IPS DF 6.9 (cell line): ENCODE data around the gene BPIFB2.

Experiments
- DNase-seq: peaks from one replicate; pipeline ENCODE4 v3.0.0-alpha.2; 2013; ENCODE audit warnings: low read depth, low spot score
- H3K27ac ChIP-seq: one replicate; pipeline ENCODE4 v1.5.1; 2013; ENCODE audit warnings: low read length, control low read depth
- H3K27me3 ChIP-seq: 2 replicates; pipeline ENCODE4 v1.6.1; 2013; ENCODE audit warnings: mild to moderate bottlenecking, low read length; ENCODE audit not compliant: control insufficient read depth, insufficient read depth
- H3K36me3 ChIP-seq: 2 replicates; pipeline ENCODE4 v1.6.1; 2013; ENCODE audit warnings: low read length; ENCODE audit not compliant: control insufficient read depth, insufficient read depth
- H3K4me1 ChIP-seq: 2 replicates; pipeline ENCODE4 v1.6.1; 2013; ENCODE audit warnings: low read length; ENCODE audit not compliant: control insufficient read depth, insufficient read depth
- H3K4me3 ChIP-seq: 2 replicates; pipeline ENCODE4 v1.5.1; 2013; ENCODE audit warnings: mild to moderate bottlenecking, low read length
- H3K9me3 ChIP-seq: 2 replicates; pipeline ENCODE4 v1.6.1; 2013; ENCODE audit warnings: low read length, inconsistent platforms; ENCODE audit not compliant: control insufficient read depth, insufficient read depth
- WGBS: extraction: QIAGEN DNeasy Blood & Tissue Kit; methylation state at CpG from one replicate; pipeline ENCODE4 v1.1.7; 2013; ENCODE audit warnings: mixed read lengths, missing lambda C conversion rate; ENCODE audit not compliant: insufficient read length, insufficient coverage; 5-methylcytosine and 5-hydroxymethylcytosine counted together

BPIFB2 gene

GRCh38 chr20:33025318-33025876 is 17.9 kb downstream of the BPIFB2 start:
- Histone ChIP-seq H3K4me1 (no peaks in the 10 kb centered on the region; the same call in 1 of the 2 replicates), H3K27ac (no peak overlapping the region), H3K27me3 (no peaks in the 10 kb centered on the region), H3K9me3 (no peaks in the 10 kb centered on the region), H3K36me3 (no peaks in the 10 kb centered on the region), H3K4me3 (no peak overlapping the region)
- 100% methylated on average over 8 of the region's 9 CpGs for WGBS
- no peak for DNase-seq

- no peak for DNase-seq
- Histone ChIP-seq H3K9me3 (no peaks in the 10 kb centered on the region), H3K4me1 (no peaks in the 10 kb centered on the region; the same call in 1 of the 2 replicates), H3K27ac (no peak overlapping the region), H3K4me3 (no peak overlapping the region), H3K36me3 (no peaks in the 10 kb centered on the region), H3K27me3 (no peaks in the 10 kb centered on the region)
- WGBS: no CpG with 5 or more reads among the region's 5 CpGs
Measured at GRCh38 chr20:33026072-33026778, 18.7 kb downstream of the BPIFB2 start.

DNA sequence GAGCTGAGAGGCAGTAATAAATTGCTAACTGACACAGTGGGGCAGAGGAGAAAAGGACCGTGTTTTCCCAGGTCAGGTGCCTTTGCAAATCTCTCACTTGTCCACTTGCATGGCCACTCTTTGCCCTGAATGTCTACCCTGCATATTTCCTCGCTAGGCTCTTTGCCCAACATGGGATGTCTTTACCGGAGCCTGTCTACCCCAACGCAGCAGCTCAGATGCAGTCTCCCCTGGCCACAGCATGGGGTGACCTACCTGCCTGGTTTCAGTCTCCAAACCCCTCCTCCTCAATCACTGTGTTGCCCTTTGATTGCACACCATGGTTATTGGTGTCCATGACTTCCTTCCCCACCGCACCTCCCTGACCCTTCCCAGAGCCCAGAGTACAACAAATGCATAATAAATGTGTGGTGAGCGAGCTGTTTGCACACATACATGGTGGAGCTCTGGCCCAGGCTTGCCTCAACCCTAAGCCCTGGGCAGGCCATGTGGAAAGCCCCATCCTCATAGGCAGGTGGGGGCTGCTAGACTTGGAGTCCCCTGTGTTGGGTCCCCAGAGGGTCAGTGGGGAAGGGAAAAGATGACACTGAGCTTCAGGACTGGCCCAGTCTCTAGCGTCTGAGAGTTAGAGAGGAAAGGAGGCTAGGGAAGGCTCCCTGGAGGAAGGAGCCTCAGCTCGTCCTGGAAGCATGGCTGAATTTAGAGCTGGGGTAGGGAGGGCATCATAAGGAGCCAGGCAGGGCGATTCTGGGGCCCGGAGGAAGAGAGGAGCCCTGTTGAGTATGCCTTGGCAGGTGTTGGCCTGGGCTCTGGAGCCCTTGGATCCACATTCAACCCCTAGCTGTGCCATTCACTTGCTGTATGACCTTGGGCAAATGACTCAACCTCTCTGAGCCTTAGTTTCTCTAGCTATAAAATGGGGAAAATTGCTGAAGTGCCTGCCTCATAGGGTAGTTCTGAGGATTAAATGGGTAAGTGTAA is 19.6 kb downstream of the BPIFB2 start:
- no peak overlapping the region for H3K4me3 ChIP-seq
- no peaks in the 10 kb centered on the region for H3K36me3 ChIP-seq

DNA sequence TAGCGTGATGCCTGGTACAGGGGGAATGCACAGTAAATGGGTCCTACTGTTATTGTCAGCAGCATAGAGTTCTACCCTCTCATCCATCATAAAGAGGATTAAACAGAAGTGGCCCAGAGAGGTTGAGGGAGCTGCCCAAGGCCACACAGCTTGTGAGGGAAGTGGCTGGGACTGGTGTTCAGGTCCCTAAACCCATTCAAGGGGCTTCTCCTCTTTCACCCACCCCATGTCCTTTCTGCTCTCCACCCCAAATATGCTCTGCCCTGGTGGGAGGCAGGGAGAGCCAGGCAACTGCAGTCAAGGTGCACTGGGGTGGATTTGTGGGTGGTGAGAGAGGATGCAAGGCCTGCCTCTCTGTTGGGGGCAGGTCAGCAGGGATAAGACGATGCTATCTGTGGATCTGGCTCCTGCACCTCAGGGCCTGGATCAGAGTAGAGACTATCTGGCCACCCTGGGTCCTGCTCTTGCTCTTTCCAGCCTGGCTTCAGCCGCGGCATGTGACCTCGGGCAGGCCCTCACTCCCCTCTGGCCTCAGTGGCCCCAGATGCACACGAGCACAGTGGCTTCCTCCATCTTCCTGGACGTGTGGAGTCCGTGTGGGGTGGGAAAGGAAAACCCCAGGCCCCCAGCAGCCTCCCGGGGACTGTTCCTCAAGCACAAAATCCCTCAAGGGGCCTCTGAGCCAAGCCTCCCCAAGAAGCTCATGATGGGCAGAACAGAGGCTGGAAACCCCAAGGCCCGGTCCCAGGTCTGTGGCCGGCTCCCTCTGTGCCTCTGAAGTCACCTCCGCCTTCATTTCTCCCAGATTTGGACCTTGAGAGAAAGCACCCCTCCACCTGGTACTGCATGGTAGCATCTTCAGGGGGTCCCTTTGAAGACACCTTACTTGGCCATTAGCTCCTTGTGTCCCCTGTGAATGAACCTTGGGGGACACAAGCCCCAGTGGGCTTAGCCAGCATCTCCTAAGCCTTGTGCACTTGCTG is 20.6 kb downstream of the BPIFB2 start:
- Histone ChIP-seq H3K4me1 (no peaks in the 10 kb centered on the region; the same call in 1 of the 2 replicates), H3K9me3 (no peaks in the 10 kb centered on the region), H3K27me3 (no peaks in the 10 kb centered on the region), H3K36me3 (no peaks in the 10 kb centered on the region), H3K27ac (no peak overlapping the region), H3K4me3 (no peak overlapping the region)
- no CpG with 5 or more reads among the region's 12 CpGs for WGBS
- no peak for DNase-seq

More for the DNA sequence above, 19.6 kb downstream of the BPIFB2 start:
- Histone ChIP-seq H3K27me3 (no peaks in the 10 kb centered on the region), H3K27ac (no peak overlapping the region), H3K9me3 (no peaks in the 10 kb centered on the region), H3K4me1 (no peaks in the 10 kb centered on the region; the same call in 1 of the 2 replicates)
- no CpG with 5 or more reads among the region's 10 CpGs for WGBS
- DNase-seq: no peak

- H3K27me3 ChIP-seq: no peaks in the 10 kb centered on the region
- WGBS: no CpG with 5 or more reads among the region's 7 CpGs
- H3K4me1 ChIP-seq: no peaks in the 10 kb centered on the region; the same call in 1 of the 2 replicates
- H3K9me3 ChIP-seq: no peaks in the 10 kb centered on the region
- no peak overlapping the region for H3K4me3 ChIP-seq
- no peak for DNase-seq
- no peaks in the 10 kb centered on the region for H3K36me3 ChIP-seq
- no peak overlapping the region for H3K27ac ChIP-seq
Measured at GRCh38 chr20:33028875-33029274, 21.4 kb downstream of the BPIFB2 start.

- no CpG with 5 or more reads among the region's 9 CpGs for WGBS
- Histone ChIP-seq H3K4me1 (no peaks in the 10 kb centered on the region; the same call in 1 of the 2 replicates), H3K27ac (no peak overlapping the region), H3K36me3 (no peaks in the 10 kb centered on the region), H3K27me3 (no peaks in the 10 kb centered on the region), H3K4me3 (no peak overlapping the region), H3K9me3 (no peaks in the 10 kb centered on the region)
- no peak for DNase-seq
Measured at GRCh38 chr20:33030076-33030475, 22.6 kb downstream of the BPIFB2 start.

DNA sequence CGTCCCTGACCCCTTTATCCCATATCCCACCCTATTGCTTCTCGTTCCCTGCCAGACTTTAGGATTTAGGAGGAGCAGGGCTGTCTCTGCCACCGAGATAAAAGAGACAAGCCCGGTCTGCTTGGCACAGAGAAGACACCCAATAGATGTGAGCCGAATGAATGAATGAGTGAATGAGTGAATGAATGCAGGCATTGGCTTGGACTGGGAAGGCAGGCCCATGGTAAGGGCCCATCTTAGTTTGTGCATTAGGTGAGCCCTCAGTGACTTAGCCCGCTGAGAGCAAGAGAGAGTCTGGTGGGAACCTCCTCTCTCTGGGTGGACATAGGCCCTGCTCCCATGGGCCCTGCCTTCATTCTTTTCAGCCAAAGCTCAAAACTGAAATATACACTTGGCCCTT is 23.1 kb downstream of the BPIFB2 start:
- Histone ChIP-seq H3K27ac (no peak overlapping the region), H3K4me1 (no peaks in the 10 kb centered on the region; the same call in 1 of the 2 replicates), H3K27me3 (no peaks in the 10 kb centered on the region), H3K36me3 (no peaks in the 10 kb centered on the region), H3K4me3 (no peak overlapping the region), H3K9me3 (no peaks in the 10 kb centered on the region)
- no peak for DNase-seq
- no CpG with 5 or more reads among the region's 6 CpGs for WGBS

- no CpG with 5 or more reads among the region's 10 CpGs for WGBS
Measured at GRCh38 chr20:33031531-33031930, 24.0 kb downstream of the BPIFB2 start, which contains the start of gene BPIFB6. Gene BPIFB6, plus strand, starts transcription at chr20:33031648. Its CDS starts 0 bp downstream, at chr20:33031648.

GRCh38 chr20:33032555-33032954 is 25.1 kb downstream of the BPIFB2 start:
- Histone ChIP-seq H3K4me1 (no peaks in the 10 kb centered on the region), H3K36me3 (no peaks in the 10 kb centered on the region), H3K9me3 (no peaks in the 10 kb centered on the region), H3K4me3 (no peak overlapping the region), H3K27me3 (no peaks in the 10 kb centered on the region), H3K27ac (no peak overlapping the region)
- no CpG with 5 or more reads among the region's 6 CpGs for WGBS
- no peak for DNase-seq

More at GRCh38 chr20:33031531-33031930, 24.0 kb downstream of the BPIFB2 start, which contains the start of gene BPIFB6:
- H3K27me3 ChIP-seq: no peaks in the 10 kb centered on the region
- H3K27ac ChIP-seq: no peak within 1 kb of the TSS
- H3K36me3 ChIP-seq: no peaks in the 10 kb centered on the region
- no peaks in the 10 kb centered on the region for H3K9me3 ChIP-seq
- no peak within 1 kb of the TSS for H3K4me3 ChIP-seq
- DNase-seq: no peak
- H3K4me1 ChIP-seq: no peaks in the 10 kb centered on the region; the same call in 1 of the 2 replicates
